GM19452 (cell line): ENCODE data around the gene AGER.
"Not testable (repeated sequence)": the region's sequence is repeated elsewhere in the genome, so short reads cannot be mapped to it uniquely, and the experiment has no call there.

ENCODE experiments used
- ATAC-seq: cut with Tn5 transposase; IDR thresholded peaks from one replicate; pipeline ENCODE4 v1.9.1; 2021; ENCODE audit not compliant: unreplicated experiment

AGER gene

GRCh38 chr6:32151181-32151862 lies 32.7 kb downstream of the AGER start:
- ATAC-seq = no peak

- no peak for ATAC-seq
Observed at GRCh38 chr6:32149932-32150870, 33.9 kb downstream of the AGER start.

GRCh38 chr6:32149092-32149755 lies 34.8 kb downstream of the AGER start:
- no peak for ATAC-seq

- ATAC-seq = no peak
Observed at GRCh38 chr6:32148289-32149091, 35.6 kb downstream of the AGER start.

- no peak for ATAC-seq
Observed at GRCh38 chr6:32147401-32148132, 36.5 kb downstream of the AGER start.

- no peak for ATAC-seq
Observed at GRCh38 chr6:32146687-32147086, 37.4 kb downstream of the AGER start.

- ATAC-seq = no peak
Observed at GRCh38 chr6:32146287-32146686, 37.8 kb downstream of the AGER start.

GRCh38 chr6:32144238-32144637 lies 39.8 kb downstream of the AGER start:
- ATAC-seq = not testable (repeated sequence)

- no peak for ATAC-seq
Observed at GRCh38 chr6:32140420-32141046, 43.5 kb downstream of the AGER start.

- ATAC-seq = no peak
Observed at GRCh38 chr6:32139590-32139989, 44.5 kb downstream of the AGER start.

GRCh38 chr6:32137454-32137853 lies 46.6 kb downstream of the AGER start:
- no peak for ATAC-seq

- ATAC-seq = no peak
Observed at GRCh38 chr6:32133786-32134185, 50.3 kb downstream of the AGER start.

GRCh38 chr6:32132110-32132509 lies 51.9 kb downstream of the AGER start:
- no peak for ATAC-seq

GRCh38 chr6:32131439-32131948 lies 52.6 kb downstream of the AGER start:
- no peak for ATAC-seq
